ENCODE results near the gene RGS14. TPM values are rescaled to one million over a fixed set of nuclear protein-coding genes. Genes with fewer than 3 reads are reported as not detected.

RGS14 gene
- total RNA-seq, 2 experiments from 2014 or later = 43.9 to 47.2 TPM

DNA sequence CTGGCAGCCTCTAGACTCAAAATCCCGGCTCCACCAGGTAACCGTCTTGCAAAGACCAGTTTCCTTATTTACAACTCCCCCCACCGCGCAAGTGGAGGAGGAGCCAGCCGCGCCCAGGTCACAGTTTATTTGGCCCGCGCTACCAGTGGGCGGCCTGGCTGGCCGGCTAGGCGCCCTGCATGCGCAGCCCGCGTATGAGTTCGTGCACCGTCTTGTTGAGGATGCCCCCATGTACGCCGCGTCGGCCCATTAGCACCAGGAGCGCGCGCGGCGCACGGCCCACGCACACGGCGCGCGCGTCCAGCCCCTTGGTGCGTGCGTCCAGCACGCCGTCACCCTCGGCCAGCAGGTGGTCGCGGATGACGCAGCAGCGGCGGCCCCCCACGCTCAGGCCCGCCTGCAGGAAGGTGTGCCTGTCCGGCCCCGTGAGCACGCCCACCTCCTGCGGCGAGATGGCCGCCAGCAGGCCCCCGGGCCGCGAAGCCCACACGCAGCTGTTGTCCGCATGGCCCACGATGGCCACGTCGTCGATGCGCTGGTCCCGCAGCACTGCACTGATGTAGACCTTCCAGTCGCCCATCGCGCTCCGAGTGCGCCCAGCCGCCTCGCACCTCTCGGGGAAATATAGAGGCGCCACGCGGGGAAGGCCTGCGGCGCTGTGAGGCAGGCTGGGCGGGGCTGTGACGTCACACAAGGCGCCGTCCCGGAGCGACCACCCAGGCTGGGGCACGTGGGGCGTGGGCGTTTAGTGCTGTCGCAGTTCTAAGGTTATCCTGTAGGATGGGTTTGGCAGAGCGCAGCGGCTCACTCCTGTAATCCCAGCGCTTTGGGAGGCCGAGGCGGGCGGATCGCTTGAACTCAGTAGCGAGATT is 42.5 kb downstream of the RGS14 start, which contains the start of gene PFN3:
Gene PFN3, minus strand, starts transcription at position 665 of the 872 bp plus-strand sequence. Its CDS starts 85 bp downstream, at position 580.
- intact Hi-C loops (cut with micrococcal nuclease) = no loop called here
- Mint-ChIP-seq H3K4me1 (ENCODE audit: low read depth) (peaks cover 20% of the 10 kb centered on the region), H3K4me3 (no peak within 1 kb of the TSS), H3K36me3 (no peaks in the 10 kb centered on the region), H3K27me3 (peaks cover 8% of the 10 kb centered on the region), H3K27ac (peak within 1 kb of the TSS; percentile 15), H3K9me3 (no peaks in the 10 kb centered on the region)
- DNase-seq = no peak
- ChIA-PET CTCF (interaction anchor here (5.4 to 9.5 kb wide), 4 partner anchors 8 to 101 kb away, joined by 67 to 624 read pairs (median 222); partner anchors contain the start of genes GRK6 and PRR7), POLR2A (no interaction called here)

DNA sequence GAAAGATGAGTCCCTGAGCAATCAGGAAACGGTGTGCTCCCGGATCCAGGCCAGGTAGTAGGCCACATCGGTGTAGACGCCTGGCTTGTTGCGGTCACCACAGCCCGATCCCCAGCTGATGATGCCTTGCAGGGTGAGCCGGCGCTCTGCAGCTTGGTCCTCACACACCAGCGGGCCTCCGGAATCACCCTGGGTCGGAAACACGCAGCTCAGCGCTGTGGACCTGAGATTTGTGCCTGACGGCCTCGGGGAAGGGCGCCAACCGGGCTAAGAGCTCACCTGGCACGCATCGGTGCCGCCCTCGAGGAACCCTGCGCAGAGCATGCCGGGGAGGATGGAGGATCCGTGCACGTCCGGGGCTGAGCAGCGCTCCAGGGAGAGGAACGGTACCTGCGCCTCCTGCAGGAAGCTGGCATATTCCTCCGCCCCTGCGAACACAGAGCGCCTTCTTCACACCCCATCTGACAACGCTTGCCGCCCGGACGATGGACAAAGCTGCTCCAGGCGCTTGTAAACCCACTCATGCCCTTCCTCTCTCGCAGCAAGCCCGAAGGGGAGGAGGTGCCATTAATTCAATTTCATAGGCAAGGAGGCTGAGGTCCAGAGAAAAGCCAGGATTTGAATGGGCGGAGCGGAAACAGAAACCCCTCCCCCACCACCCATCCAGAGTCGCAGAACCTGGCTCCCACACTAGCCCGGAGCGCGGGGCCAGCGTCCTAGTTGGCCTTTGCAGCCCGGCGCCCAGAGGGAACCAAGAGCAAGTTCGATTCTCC is 44.7 kb downstream of the RGS14 start:
- Mint-ChIP-seq H3K36me3 (no peaks in the 10 kb centered on the region), H3K4me1 (ENCODE audit: low read depth) (peaks cover 22% of the 10 kb centered on the region), H3K27me3 (peaks cover 8% of the 10 kb centered on the region), H3K27ac (peak overlapping the region; percentile 28), H3K4me3 (peak overlapping the region; percentile 75), H3K9me3 (no peaks in the 10 kb centered on the region)
- POLR2A ChIA-PET = interaction anchor here (0.7 to 5.1 kb wide), 13 partner anchors 12 to 95 kb away, joined by 3 to 81 read pairs (median 6); partner anchors contain the start of genes GRK6, LMAN2, PDLIM7 and PRR7
- intact Hi-C loops (cut with micrococcal nuclease) = loop anchor here (1.0 to 2.0 kb wide), 2 partner anchors 12 to 90 kb away; no protein-coding TSS in a partner anchor
- CTCF ChIA-PET = interaction anchor here (0.6 to 9.5 kb wide), 32 partner anchors 8 to 288 kb away, joined by 3 to 624 read pairs (median 14); partner anchors contain the start of genes DBN1, DDX41, GRK6 and LMAN2
- peak; percentile 88 for DNase-seq

DNA sequence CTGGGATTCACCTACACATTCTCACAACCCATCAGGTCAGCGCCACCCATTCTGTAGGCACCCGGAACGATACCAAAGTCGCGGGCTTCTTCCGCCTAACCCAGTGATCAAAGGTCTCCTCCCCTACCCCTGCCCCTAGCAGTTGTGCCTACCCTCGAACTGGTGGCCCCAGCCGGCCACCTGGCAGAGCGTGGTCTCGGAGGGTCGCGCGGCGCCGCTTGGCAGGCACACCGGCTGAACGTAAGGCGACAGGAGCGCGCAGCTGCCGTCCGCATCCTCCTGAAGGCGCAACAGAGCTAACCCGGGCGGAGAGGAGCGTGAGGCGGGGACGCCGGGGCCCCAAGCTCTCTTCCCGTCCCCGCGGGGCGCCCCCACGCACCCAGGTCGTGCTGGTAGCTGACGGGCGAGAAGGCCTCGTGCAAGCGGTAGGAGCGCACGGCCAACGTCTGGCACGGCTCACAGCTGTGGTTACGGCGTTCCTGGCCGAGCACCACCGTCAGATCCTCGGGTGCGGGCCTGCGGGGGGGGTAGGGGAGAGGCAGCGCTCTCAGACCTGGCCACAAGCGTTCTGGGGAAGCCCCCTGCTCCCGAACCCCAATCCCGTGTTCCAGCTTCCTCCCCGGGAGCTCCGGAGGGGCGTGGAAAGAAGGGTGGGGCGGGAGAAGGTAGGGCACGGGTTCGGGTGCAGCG is 45.5 kb downstream of the RGS14 start:
- no peak overlapping the region for H3K27ac Mint-ChIP-seq
- intact Hi-C loops (cut with micrococcal nuclease) = loop anchor here (1.0 to 2.0 kb wide), 2 partner anchors 13 to 90 kb away; no protein-coding TSS in a partner anchor
- CTCF ChIA-PET = interaction anchor here (0.6 to 9.5 kb wide), 35 partner anchors 8 to 289 kb away, joined by 3 to 624 read pairs (median 9); partner anchors contain the start of genes DBN1, DDX41, GRK6 and LMAN2

DNA sequence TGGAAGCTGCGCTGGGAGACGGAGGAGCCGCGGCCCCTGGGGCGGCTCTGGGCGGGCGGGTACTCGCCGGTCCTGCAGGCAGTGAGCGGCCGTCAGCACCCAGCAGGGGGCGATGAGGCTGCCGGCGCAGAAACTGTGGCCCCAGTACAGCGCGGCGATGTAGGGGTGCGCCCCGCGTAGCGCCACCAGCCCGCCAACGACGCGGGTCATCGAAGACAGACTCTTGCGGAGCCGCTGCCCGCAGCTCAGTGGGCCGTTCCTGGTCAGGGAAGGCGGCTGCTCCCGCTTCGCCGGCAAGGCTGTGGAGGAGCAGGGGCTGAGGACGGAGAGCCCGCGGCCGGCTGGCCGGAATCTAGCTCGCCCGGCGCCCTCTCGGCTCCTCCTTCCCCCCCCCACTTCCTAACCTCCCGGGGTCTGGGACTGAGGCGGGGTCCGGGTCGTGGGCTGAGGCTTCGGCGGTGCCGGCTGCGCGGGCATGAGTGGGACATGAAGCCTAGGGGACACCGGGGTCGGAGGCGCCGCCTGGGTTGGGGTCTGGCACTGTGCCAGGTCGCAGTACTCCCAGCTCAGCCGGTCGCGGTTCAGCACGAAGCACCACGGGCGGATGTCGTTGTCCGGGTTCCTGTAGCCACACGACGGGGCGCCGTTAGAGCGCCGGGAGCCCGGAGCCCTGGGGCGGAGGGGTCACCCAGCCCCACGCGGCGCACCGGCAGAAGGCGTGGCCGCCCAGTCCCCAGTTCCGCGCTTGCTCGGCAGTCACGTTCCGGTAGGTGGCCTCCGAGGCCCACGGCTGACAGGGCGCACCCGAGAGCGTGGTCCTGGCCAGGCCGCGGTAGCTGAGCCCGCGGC is 46.3 kb downstream of the RGS14 start:
- H3K4me3 Mint-ChIP-seq = peak overlapping the region; percentile 75
- peaks cover 22% of the 10 kb centered on the region for H3K4me1 Mint-ChIP-seq (ENCODE audit: low read depth)
- H3K36me3 Mint-ChIP-seq = no peaks in the 10 kb centered on the region
- CTCF ChIA-PET = interaction anchor here (0.6 to 9.5 kb wide), 35 partner anchors 9 to 289 kb away, joined by 3 to 624 read pairs (median 9); partner anchors contain the start of genes DBN1, DDX41, GRK6 and LMAN2
- intact Hi-C loops (cut with micrococcal nuclease) = loop anchor here (1.0 to 2.0 kb wide), 5 partner anchors 14 to 91 kb away; partner anchors contain the start of gene GRK6
- H3K27me3 Mint-ChIP-seq = peaks cover 8% of the 10 kb centered on the region
- no peak overlapping the region for H3K27ac Mint-ChIP-seq
- H3K9me3 Mint-ChIP-seq = no peaks in the 10 kb centered on the region
- POLR2A ChIA-PET = interaction anchor here (0.8 to 5.1 kb wide), 16 partner anchors 9 to 96 kb away, joined by 3 to 81 read pairs (median 6); partner anchors contain the start of genes GRK6, LMAN2, PDLIM7 and PRR7
- DNase-seq = peak; percentile 91

More for the DNA sequence above, 45.5 kb downstream of the RGS14 start:
- Mint-ChIP-seq H3K4me1 (ENCODE audit: low read depth) (peaks cover 22% of the 10 kb centered on the region), H3K9me3 (no peaks in the 10 kb centered on the region), H3K4me3 (peak overlapping the region; percentile 75), H3K27me3 (peaks cover 8% of the 10 kb centered on the region), H3K36me3 (no peaks in the 10 kb centered on the region)
- peak; percentile 69 for DNase-seq
- POLR2A ChIA-PET = interaction anchor here (0.8 to 5.1 kb wide), 17 partner anchors 10 to 97 kb away, joined by 3 to 81 read pairs (median 6); partner anchors contain the start of genes GRK6, LMAN2, PDLIM7 and PRR7

DNA sequence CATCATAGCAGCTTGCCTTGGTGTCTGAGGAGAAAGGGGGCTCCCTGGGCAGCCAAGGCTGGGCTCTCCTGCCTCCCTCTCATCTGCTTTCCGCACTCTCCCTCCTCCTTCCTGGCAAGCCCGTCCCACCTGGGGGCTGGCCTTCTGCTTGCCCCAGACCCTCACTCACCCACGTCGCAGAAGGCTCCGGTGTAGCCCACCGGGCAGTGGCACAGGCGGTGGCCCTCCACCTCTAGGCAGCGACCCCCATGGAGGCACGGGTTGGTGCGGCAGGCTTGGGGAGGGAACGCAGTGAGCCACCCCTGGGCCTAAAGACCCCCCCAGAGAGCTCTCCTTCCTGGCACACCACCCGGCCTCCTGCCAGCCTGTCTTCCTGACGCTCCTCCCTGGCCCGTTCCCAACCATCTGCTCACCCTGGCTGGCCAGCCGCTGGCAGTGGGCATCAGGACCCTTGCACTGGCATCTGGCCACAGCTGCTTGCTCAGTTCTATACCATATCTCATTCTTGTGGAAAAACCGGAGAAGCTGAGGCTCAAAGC is 47.0 kb downstream of the RGS14 start:
- intact Hi-C loops (cut with micrococcal nuclease) = loop anchor here (1.0 kb wide), 3 partner anchors 22 to 86 kb away; partner anchors contain the start of gene GRK6

DNA sequence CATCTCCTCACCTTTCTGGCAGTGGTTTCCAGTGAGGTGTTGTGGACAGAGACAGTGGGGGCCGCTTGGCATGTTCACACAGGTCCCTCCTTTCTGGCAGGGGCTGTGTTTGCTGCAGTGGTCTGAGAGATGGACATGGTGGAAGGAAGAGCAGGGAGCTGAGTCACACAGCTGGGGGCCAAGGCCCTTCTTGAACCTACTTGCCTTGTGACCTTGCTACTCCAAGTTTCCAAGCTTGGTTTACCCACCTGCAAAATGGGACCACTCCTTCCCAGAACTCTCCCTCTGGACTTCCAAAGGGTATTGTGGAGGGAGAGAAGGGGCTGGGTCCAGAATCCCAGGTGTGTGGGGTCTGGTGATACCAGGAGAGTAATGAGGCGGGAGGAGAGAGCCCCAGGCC is 47.6 kb downstream of the RGS14 start:
- CTCF ChIA-PET = interaction anchor here (0.7 to 9.5 kb wide), 14 partner anchors 8 to 291 kb away, joined by 3 to 624 read pairs (median 24); partner anchors contain the start of genes DBN1, DDX41, GRK6 and PDLIM7
- DNase-seq = no peak
- Mint-ChIP-seq H3K36me3 (no peaks in the 10 kb centered on the region), H3K27ac (no peak overlapping the region), H3K9me3 (no peaks in the 10 kb centered on the region), H3K4me3 (no peak overlapping the region), H3K27me3 (peaks cover 8% of the 10 kb centered on the region), H3K4me1 (ENCODE audit: low read depth) (peaks cover 22% of the 10 kb centered on the region)
- POLR2A ChIA-PET = interaction anchor here (2.2 to 5.1 kb wide), 6 partner anchors 21 to 48 kb away, joined by 7 to 81 read pairs (median 32); partner anchors contain the start of genes GRK6 and PRR7
- intact Hi-C loops (cut with micrococcal nuclease) = no loop called here

More for the DNA sequence above, 47.0 kb downstream of the RGS14 start:
- H3K9me3 Mint-ChIP-seq = no peaks in the 10 kb centered on the region
- ChIA-PET POLR2A (interaction anchor here (0.8 to 5.1 kb wide), 10 partner anchors 11 to 53 kb away, joined by 3 to 81 read pairs (median 11); partner anchors contain the start of genes GRK6, LMAN2 and PRR7), CTCF (interaction anchor here (0.7 to 9.5 kb wide), 29 partner anchors 9 to 290 kb away, joined by 3 to 624 read pairs (median 14); partner anchors contain the start of genes DBN1, DDX41, GRK6 and LMAN2)
- peaks cover 22% of the 10 kb centered on the region for H3K4me1 Mint-ChIP-seq (ENCODE audit: low read depth)
- H3K27me3 Mint-ChIP-seq = peaks cover 8% of the 10 kb centered on the region
- H3K4me3 Mint-ChIP-seq = peak overlapping the region; percentile 75
- no peak for DNase-seq
- H3K36me3 Mint-ChIP-seq = no peaks in the 10 kb centered on the region
- no peak overlapping the region for H3K27ac Mint-ChIP-seq

DNA sequence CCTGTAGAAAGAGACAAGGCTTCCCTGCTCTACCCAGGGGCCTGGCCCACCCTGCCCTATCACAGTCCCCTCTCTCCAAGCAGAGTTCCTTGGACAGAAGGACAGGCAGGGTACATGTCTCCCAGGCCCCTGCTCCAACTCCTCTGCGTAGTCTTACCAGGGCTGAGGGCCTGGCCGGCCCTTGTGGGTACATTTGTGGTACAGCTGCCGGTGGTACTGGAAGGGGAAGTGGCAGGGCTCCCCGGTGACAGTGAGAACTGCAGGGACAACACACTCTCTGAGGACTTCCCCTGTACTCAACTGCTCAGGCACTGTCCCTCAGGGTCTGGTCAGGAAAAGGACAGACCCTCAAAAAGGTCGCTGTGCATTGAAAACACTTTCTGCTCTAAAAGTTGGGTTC is 48.1 kb downstream of the RGS14 start:
- H3K4me1 Mint-ChIP-seq (ENCODE audit: low read depth) = peaks cover 27% of the 10 kb centered on the region
- H3K36me3 Mint-ChIP-seq = no peaks in the 10 kb centered on the region
- no peak overlapping the region for H3K27ac Mint-ChIP-seq
- no peak overlapping the region for H3K4me3 Mint-ChIP-seq
- peaks cover 8% of the 10 kb centered on the region for H3K27me3 Mint-ChIP-seq
- no peaks in the 10 kb centered on the region for H3K9me3 Mint-ChIP-seq
- POLR2A ChIA-PET = interaction anchor here (4.4 to 5.1 kb wide), 3 partner anchors 21 to 48 kb away, joined by 39 to 81 read pairs (median 54); partner anchors contain the start of genes GRK6 and PRR7
- no peak for DNase-seq
- CTCF ChIA-PET = interaction anchor here (0.7 to 9.5 kb wide), 6 partner anchors 22 to 291 kb away, joined by 3 to 624 read pairs (median 60); partner anchors contain the start of genes GRK6 and PRR7
- intact Hi-C loops (cut with micrococcal nuclease) = no loop called here

DNA sequence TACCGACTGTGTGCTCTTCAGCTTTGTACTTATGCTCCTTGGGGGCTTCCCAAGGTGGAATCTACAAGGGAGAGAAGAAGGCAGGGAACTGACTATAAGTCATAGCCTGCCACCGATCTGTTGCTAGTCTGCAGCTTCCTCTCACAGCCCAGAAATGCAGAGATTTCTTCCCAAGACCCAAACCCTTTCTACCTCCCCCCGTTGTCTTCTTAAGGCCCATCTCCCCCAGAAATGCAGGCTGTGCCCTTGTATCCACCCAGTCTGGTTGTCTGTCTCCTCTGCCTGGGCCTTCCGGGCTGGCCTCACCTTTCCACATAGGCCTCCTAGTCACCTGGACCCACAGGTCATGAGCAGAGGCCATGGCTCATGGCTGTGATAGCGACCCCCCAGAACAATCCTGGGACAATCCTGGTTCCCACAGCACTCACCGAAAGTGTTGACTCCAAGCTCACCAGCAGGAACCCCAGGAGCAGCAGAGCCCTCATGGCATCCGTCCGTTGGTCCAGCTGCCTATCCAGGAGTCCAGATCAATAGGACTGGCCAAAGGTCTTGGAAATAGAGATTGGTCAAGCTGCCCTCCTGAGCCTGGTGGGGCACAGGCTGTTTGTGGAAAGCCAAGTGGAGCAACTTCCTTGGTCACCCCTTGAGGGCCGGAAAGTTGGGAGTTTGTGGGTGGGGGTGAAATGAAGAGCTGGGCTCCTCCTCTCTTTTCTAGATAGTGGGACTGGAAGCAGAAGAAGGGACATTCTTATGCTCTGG is 51.5 kb downstream of the RGS14 start, which contains the start of gene F12:
Gene F12, minus strand, starts transcription at position 522 of the 759 bp plus-strand sequence. Its CDS starts 37 bp downstream, at position 485.
- Mint-ChIP-seq H3K36me3 (no peaks in the 10 kb centered on the region), H3K4me3 (no peak within 1 kb of the TSS), H3K27me3 (no peaks in the 10 kb centered on the region), H3K9me3 (no peaks in the 10 kb centered on the region), H3K27ac (no peak within 1 kb of the TSS), H3K4me1 (ENCODE audit: low read depth) (peaks cover 41% of the 10 kb centered on the region)
- intact Hi-C loops (cut with micrococcal nuclease) = no loop called here
- POLR2A ChIA-PET = interaction anchor here (0.7 to 1.6 kb wide), 2 partner anchors 35 to 38 kb away, joined by 3 to 6 read pairs; partner anchors contain the start of gene PRR7
- DNase-seq = no peak
- CTCF ChIA-PET = interaction anchor here (0.7 to 9.5 kb wide), 8 partner anchors 16 to 92 kb away, joined by 3 to 624 read pairs (median 4); partner anchors contain the start of genes GRK6 and PRR7

DNA sequence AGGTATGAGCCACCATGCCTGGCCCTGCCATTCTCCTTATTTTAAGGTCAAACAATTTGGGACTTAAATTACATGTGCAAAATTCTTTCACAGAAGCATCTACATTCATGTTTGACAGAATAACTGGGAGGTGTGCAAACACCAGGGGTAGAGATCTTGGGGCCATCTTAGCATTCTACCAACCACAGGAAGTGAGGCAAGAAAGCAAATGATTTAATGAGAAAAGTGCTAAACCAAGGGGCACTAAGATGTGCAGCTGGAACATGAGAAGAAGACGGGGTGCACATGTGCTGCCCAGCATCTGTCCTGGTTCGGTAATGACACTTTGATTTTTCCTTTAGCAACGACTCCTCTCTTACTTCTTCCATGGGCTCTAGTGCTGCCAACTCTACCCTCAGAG is 52.9 kb downstream of the RGS14 start:
- Mint-ChIP-seq H3K9me3 (no peaks in the 10 kb centered on the region), H3K4me1 (ENCODE audit: low read depth) (peaks cover 39% of the 10 kb centered on the region), H3K4me3 (no peak overlapping the region), H3K27me3 (no peaks in the 10 kb centered on the region), H3K27ac (no peak overlapping the region), H3K36me3 (no peaks in the 10 kb centered on the region)
- intact Hi-C loops (cut with micrococcal nuclease) = no loop called here
- ChIA-PET CTCF (interaction anchor here (1.0 to 2.9 kb wide), 2 partner anchors 8 to 45 kb away, joined by 3 to 10 read pairs; no protein-coding TSS in a partner anchor), POLR2A (interaction anchor here (0.6 to 0.7 kb wide), 2 partner anchors 12 to 19 kb away, joined by 3 read pairs; no protein-coding TSS in a partner anchor)
- DNase-seq = no peak

Measured in activated CD4-positive, alpha-beta memory T cell treated with anti-CD3 and anti-CD28 coated beads for 36 hours (primary cell).